ENCODE measurements around the gene TBC1D1.

The TBC1D1 gene

DNA sequence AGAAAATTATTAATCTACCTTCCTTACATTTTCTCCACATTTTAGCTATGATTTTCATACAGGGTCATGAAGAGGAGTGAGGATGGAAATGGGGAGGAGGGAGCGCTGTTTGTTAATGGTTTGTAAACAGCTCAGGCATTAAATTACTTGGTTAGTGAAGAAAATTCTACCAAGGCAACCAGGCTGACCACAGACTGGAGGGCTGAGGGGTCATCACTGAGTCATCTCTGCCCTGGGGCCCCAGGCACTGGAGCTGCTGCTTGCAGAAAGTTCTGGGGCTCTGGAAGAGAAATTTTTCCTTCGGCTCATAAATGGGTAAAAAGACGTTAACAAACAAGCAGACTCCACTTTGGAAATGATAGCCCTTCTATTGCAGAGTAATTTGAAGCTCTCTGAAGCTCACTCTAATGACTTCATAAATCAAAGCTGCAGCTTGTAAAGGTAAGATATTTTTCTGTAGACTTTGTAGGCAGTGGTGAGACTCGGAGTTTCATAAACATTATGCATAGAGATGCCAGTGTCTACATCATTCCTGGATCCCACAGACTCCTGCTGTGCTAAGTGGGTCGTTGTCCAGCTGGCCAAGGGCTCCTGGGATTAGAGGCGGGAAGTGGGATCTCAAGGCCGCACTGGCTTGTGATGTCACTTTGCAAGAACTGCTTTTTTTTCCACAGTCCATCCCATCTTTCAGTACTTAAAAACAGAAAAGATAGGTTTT is 228.9 kb downstream of the TBC1D1 start:
- FAIRE-seq (peak; percentile 15), DNase-seq (ENCODE audit: insufficient read length, low spot score) (peak; percentile 54)
- TF ChIP-seq POLR2A (IDR thresholded peaks at IDR 0.05; ENCODE audit: low read depth, low read length): no peak

DNA sequence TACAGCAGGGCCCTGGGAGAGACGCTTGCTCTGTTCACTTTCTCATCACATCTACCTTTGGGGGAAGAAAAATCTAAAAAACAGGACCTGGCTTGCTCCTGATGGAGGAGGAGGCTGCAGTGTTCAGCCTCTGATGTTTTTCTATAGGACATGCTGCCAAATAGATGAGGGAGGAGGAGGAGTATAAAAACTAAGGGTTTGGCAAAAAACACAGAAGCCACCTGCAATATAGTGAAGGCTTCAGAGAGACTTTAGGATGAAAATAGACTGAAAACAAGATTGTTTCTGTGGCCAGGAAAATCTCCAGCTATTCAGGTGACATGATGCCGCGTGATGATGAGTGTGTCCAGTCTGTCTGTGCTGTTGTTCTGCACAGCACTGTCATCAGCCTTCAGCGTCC is 229.9 kb downstream of the TBC1D1 start:
- TF ChIP-seq POLR2A (IDR thresholded peaks at IDR 0.05; ENCODE audit: low read depth, low read length): no peak
- no peak for FAIRE-seq
- DNase-seq (ENCODE audit: insufficient read length, low spot score): no peak

GRCh38 chr4:38122060-38122459 is 231.2 kb downstream of the TBC1D1 start:
- no peak for FAIRE-seq
- no peak for DNase-seq (ENCODE audit: insufficient read length, low spot score)
- TF ChIP-seq POLR2A (IDR thresholded peaks at IDR 0.05; ENCODE audit: low read depth, low read length): no peak

- TF ChIP-seq POLR2A (IDR thresholded peaks at IDR 0.05; ENCODE audit: low read depth, low read length): no peak
- no peak for FAIRE-seq
- no peak for DNase-seq (ENCODE audit: insufficient read length, low spot score)
Observed at GRCh38 chr4:38123555-38123954, 232.7 kb downstream of the TBC1D1 start.

GRCh38 chr4:38124961-38125360 is 234.1 kb downstream of the TBC1D1 start:
- FAIRE-seq: no peak
- DNase-seq (ENCODE audit: insufficient read length, low spot score): no peak
- no peak for TF ChIP-seq POLR2A (IDR thresholded peaks at IDR 0.05; ENCODE audit: low read depth, low read length)

DNA sequence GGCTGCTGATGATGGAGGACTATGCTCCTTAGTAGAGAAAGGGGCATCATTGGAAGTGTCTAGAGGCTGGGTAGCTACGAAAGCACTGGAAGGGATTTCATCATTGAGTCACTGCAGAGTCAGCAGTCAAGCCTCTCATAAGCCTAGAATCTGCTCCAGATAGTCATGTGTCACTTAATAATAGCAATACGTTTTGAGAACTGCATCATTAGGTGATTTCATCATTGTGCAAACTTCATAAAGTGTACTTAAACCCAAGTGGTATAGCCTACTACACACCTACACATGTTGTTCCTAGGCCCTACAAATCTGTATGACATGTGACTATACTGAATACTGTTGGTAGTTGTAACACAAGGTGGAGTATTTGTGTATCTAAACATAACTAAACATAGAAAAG is 234.9 kb downstream of the TBC1D1 start:
- FAIRE-seq: no peak
- no peak for TF ChIP-seq POLR2A (IDR thresholded peaks at IDR 0.05; ENCODE audit: low read depth, low read length)
- no peak for DNase-seq (ENCODE audit: insufficient read length, low spot score)

DNA sequence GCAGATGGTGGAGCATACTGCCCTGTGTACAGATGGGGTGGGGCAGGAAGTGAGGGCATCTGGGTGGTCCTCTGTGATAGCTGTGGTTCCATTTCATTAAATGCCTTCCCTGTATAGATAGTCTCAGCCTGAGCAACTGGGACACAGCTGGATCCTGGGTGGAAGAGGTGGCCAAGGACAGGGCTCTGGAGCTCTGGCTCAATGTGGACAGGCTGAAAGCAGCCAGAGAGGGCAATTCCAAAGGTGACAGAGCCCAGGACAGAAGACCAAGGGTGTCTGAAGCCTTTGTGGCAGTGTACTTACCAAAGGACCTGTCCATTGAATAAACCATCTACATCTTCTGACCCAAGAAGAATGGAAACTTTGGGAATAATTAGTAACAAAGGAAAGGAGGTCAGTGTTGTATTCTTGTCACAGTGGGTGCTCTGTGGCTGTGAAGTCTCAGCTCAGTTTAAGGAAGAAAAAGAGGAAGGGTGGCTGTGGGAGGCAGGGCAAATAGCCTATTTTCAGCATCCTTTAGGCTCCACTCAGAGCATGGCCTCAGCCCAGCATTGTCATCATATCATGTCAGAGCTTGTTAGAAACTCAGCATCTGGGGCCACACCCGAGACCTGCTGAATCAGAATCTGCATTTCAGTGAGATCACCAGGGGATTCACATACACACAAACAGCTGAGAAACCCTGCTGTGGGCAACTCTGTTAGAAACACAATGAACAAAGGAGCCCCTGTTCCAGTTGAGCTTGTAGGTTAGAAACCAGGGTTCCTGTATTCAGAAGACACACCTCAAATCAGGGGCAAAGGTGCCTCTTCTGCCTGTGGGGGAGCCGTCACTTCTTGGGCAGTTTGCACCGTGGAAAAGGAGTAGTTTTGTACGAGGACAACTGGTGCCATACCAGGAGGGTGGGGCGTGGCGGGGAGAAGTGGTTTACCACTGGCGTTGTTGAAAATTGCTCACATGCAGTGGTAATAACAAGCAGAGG is 237.9 kb downstream of the TBC1D1 start:
- no peak for TF ChIP-seq POLR2A (IDR thresholded peaks at IDR 0.05; ENCODE audit: low read depth, low read length)
- FAIRE-seq (peak; percentile 62), DNase-seq (ENCODE audit: insufficient read length, low spot score) (peak; percentile 24)

- FAIRE-seq (no peak), DNase-seq (ENCODE audit: insufficient read length, low spot score) (no peak)
- no peak for TF ChIP-seq POLR2A (IDR thresholded peaks at IDR 0.05; ENCODE audit: low read depth, low read length)
Observed at GRCh38 chr4:38129460-38130227, 238.8 kb downstream of the TBC1D1 start.

- FAIRE-seq (no peak), DNase-seq (ENCODE audit: insufficient read length, low spot score) (no peak)
- TF ChIP-seq POLR2A (IDR thresholded peaks at IDR 0.05; ENCODE audit: low read depth, low read length): no peak
Observed at GRCh38 chr4:38130884-38131283, 240.0 kb downstream of the TBC1D1 start.

GRCh38 chr4:38131371-38132091 is 240.6 kb downstream of the TBC1D1 start:
- DNase-seq (ENCODE audit: insufficient read length, low spot score) (no peak), FAIRE-seq (no peak)
- no peak for TF ChIP-seq POLR2A (IDR thresholded peaks at IDR 0.05; ENCODE audit: low read depth, low read length)

DNA sequence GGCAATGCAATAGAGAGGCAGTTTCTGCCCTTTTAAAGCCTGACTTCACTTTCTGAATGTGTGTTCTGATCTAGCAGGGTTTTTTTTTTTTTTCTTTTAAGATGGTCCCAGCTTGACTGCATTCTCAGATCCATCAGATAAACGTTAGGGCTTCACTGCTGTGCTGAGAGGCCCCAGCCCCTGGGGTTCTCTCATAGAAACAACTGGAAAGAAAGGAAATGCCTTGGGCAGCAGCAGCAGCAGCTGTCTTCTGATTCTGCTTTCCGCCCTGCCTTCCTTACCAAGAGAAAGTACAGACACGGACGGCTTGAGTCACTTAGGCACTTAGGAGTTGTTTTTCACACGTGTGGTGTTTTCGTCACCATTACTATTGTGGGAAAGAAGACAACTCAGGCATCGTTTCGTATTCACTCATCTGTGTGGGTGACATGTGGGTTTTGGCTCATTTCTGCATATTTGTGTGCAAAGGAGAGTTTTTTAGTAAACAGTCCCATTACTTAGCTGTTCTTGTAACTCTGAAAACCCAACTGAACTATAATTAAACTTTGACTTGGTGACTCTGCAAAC is 241.3 kb downstream of the TBC1D1 start:
- DNase-seq (ENCODE audit: insufficient read length, low spot score): no peak
- no peak for FAIRE-seq
- no peak for TF ChIP-seq POLR2A (IDR thresholded peaks at IDR 0.05; ENCODE audit: low read depth, low read length)

DNA sequence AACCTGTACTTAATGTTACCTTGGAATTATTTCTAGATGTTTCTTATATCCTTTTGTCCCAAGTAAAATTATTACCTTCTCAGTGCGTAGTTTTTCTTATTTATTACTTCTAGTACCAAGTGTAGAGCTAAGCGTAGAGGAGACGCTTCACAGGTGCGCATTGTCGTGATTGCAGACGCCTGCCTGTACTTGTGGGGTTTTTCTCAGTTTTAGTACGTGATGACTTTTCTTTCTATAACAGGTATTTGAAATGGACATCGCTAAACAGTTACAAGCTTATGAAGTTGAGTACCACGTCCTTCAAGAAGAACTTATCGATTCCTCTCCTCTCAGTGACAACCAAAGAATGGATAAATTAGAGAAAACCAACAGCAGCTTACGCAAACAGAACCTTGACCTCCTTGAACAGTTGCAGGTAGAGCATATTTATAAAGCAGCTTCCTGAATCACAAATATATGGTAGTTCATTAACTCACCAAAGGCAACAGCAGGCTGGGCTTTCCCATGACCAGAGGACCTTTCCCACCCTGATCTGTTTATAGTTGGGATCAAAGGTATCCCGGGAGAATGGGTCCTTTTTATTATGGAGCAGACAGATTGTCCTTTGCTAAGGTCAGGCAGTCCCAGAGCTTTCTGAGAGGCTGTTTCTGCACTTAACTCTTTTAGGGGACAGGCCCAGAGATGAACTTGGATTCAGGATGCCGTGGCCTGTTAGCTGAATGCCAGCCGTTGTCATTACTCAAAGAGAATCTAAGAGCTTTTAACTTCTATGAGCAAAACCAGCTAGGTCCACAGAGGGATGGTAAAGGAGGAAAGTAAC is 242.2 kb downstream of the TBC1D1 start:
- FAIRE-seq: no peak
- DNase-seq (ENCODE audit: insufficient read length, low spot score): no peak
- no peak for TF ChIP-seq POLR2A (IDR thresholded peaks at IDR 0.05; ENCODE audit: low read depth, low read length)
